Measurements from ENCODE around the gene IQSEC3.
"Not testable (repeated sequence)": the region's sequence is repeated elsewhere in the genome, so short reads cannot be mapped to it uniquely, and the experiment has no call there.

Gene IQSEC3

DNA sequence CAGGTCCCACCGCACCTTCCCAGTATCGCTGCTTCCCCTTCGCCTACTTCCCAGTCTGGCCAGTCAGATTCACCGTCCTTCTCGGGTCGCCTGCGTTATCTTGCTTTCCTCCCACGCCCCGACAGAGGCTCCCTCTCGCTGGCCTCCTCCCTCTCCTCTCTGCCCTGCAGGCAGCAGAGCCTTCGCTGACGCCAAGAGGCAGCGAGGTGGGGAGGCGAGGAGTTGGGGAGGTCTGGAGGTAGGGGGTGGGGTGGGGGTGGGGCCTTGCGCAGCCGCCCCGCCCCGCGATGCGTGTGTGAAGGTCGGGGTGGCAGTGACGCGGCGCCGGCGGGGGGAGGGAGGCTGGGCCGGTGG, at the start of gene IQSEC3:
IQSEC3 (plus strand) TSS at position 340 of the 354 bp plus-strand sequence. CDS start 116 bp downstream, outside the sequence.
- not testable (repeated sequence) for H3K27ac ChIP-seq; H3K4me3 ChIP-seq (ENCODE audit: low read depth in 1 of 2, low read length in 1 of 2); H3K9me3 ChIP-seq; H3K36me3 ChIP-seq; H3K4me1 ChIP-seq (ENCODE audit: control insufficient read depth in 1 of 2, insufficient read depth in 1 of 2, low read depth in 1 of 2, low read length in 1 of 2)
- H3K27me3 ChIP-seq, result peaks cover 70% of the 10 kb centered on the region

DNA sequence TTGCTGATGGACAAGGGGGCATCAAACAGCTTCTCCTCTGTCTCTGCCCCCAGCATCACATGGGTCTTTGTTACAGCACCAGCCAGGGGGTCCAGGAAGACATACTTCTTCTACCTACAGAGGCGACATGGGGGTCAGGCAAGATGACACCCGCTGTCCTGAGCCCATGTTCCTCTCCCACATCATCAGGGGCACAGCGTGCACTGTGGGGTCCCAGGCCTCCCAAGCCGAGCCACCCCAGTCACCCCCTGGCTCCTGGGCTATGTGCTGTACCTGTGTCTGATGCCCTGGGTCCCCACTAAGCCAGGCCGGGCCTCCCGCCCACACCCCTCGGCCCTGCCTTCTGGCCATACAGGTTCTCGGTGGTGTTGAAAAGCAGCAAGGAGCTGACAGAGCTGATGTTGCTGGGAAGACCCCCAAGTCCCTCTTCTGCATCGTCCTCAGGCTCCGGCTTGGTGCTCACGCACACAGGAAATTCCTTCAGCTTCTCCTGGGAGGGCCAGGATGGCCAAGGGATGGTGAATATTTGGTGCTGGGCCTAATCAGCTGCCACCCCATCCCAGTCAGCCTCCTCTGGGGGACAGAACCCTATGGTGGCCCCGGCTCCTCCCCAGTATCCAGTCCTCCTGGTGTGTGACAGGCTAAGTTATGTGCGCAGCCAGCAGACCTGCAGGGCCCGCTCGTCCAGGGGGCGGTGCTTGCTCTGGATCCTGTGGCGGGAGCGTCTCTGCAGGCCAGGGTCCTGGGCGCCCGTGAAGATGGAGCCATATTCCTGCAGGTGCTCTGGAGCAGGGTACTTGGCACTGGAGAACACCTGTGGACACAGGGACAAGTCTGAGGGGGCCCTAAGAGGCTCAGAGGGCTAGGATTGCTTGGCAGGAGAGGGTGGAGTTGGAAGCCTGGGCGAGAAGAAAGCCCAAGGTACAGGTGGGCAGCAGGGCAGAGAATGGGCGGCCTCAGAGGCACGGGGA, 48.9 kb upstream of the IQSEC3 start:
- Histone ChIP-seq H3K36me3 (peaks cover 43% of the 10 kb centered on the region), H3K4me1 (ENCODE audit: control insufficient read depth in 1 of 2, insufficient read depth in 1 of 2, low read depth in 1 of 2, low read length in 1 of 2) (peaks cover 26 to 27% of the 10 kb centered on the region in 2 experiments)
- H3K9me3 ChIP-seq; H3K27ac ChIP-seq; H3K27me3 ChIP-seq; H3K4me3 ChIP-seq (ENCODE audit: low read depth in 1 of 2, low read length in 1 of 2): not testable (repeated sequence)

DNA sequence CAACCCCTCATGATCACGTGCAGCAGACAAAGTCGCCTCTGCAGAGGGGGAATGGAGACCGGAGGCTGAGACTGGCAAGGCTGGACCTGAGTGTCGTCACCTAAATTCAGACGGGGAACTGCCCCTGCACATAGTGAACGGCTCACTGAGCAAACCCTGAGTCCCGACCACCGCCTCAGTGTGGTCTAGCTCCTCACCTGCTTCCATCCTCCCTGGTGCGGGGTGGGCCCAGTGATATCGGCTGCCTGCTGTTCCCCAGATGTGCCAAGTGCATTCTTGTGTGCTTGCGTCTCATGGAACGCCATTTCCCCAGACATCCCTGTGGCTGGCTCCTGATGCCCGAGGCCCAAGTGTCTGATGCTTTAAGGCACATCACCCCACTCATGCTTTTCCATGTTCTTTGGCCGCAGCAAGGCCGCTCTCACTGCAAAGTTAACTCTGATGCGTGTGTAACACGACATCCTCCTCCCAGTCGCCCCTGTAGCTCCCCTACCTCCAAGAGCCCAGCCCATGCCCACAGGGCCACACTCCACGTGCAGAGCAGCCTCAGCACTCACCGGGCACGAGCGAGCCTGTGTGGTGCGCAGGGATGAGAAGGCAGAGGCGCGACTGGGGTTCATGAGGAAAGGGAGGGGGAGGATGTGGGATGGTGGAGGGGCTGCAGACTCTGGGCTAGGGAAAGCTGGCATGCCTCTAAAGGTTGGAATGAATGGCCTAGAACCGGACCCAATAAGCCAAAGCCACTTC, 47.6 kb upstream of the IQSEC3 start:
- not testable (repeated sequence) for H3K4me3 ChIP-seq (ENCODE audit: low read depth in 1 of 2, low read length in 1 of 2); H3K27me3 ChIP-seq; H3K27ac ChIP-seq; H3K9me3 ChIP-seq
- Histone ChIP-seq H3K4me1 (ENCODE audit: control insufficient read depth in 1 of 2, insufficient read depth in 1 of 2, low read depth in 1 of 2, low read length in 1 of 2) (peaks cover 25 to 27% of the 10 kb centered on the region in 2 experiments), H3K36me3 (peaks cover 46% of the 10 kb centered on the region)

DNA sequence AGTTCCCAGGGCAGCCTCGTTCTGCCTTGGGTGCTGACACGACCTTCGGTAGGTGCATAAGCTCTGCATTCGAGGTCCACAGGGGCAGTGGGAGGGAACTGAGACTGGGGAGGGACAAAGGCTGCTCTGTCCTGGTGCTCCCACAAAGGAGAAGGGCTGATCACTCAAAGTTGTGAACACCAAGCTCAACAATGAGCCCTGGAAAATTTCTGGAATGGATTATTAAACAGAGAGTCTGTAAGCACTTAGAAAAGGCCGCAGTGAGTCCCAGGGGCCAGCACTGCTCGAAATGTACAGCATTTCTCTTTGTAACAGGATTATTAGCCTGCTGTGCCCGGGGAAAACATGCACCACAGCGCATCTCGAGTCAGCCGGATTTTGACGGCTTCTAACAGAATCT, 46.7 kb upstream of the IQSEC3 start:
- H3K9me3 ChIP-seq; H3K27me3 ChIP-seq; H3K4me3 ChIP-seq (ENCODE audit: low read depth in 1 of 2, low read length in 1 of 2); H3K27ac ChIP-seq: not testable (repeated sequence)
- peaks cover 46% of the 10 kb centered on the region for H3K36me3 ChIP-seq
- H3K4me1 ChIP-seq (ENCODE audit: control insufficient read depth in 1 of 2, insufficient read depth in 1 of 2, low read depth in 1 of 2, low read length in 1 of 2), result peaks cover 25 to 27% of the 10 kb centered on the region in 2 experiments

DNA sequence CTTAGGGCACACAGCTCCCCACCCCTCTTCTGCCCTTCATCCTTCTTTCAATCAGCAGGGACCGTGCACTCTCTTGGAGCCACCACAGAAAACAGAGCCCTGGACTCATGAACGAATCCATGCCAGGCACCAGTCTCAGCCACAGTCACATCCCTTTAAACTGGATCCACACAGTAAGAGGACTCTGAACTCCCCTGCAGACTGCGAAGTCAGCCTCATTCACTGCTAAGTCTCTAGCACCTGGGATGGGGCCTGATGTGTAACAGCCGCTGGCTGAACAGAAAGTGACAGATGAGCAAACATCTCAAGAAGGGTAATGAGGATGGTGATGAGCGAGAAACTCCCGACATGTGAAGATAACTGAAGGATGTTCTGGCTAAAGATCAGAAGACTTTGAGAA, 45.8 kb upstream of the IQSEC3 start:
- Histone ChIP-seq H3K27ac (peak overlapping the region; percentile 74), H3K4me1 (ENCODE audit: control insufficient read depth in 1 of 2, insufficient read depth in 1 of 2, low read depth in 1 of 2, low read length in 1 of 2) (peaks cover 25 to 27% of the 10 kb centered on the region in 2 experiments), H3K36me3 (peaks cover 40% of the 10 kb centered on the region), H3K27me3 (no peaks in the 10 kb centered on the region), H3K4me3 (ENCODE audit: low read depth in 1 of 2, low read length in 1 of 2) (no peak overlapping the region), H3K9me3 (no peaks in the 10 kb centered on the region)
- TF ChIP-seq, protein P1, sequence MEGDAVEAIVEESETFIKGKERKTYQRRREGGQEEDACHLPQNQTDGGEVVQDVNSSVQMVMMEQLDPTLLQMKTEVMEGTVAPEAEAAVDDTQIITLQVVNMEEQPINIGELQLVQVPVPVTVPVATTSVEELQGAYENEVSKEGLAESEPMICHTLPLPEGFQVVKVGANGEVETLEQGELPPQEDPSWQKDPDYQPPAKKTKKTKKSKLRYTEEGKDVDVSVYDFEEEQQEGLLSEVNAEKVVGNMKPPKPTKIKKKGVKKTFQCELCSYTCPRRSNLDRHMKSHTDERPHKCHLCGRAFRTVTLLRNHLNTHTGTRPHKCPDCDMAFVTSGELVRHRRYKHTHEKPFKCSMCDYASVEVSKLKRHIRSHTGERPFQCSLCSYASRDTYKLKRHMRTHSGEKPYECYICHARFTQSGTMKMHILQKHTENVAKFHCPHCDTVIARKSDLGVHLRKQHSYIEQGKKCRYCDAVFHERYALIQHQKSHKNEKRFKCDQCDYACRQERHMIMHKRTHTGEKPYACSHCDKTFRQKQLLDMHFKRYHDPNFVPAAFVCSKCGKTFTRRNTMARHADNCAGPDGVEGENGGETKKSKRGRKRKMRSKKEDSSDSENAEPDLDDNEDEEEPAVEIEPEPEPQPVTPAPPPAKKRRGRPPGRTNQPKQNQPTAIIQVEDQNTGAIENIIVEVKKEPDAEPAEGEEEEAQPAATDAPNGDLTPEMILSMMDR (IDR thresholded peaks at IDR 0.05), result no peak

DNA sequence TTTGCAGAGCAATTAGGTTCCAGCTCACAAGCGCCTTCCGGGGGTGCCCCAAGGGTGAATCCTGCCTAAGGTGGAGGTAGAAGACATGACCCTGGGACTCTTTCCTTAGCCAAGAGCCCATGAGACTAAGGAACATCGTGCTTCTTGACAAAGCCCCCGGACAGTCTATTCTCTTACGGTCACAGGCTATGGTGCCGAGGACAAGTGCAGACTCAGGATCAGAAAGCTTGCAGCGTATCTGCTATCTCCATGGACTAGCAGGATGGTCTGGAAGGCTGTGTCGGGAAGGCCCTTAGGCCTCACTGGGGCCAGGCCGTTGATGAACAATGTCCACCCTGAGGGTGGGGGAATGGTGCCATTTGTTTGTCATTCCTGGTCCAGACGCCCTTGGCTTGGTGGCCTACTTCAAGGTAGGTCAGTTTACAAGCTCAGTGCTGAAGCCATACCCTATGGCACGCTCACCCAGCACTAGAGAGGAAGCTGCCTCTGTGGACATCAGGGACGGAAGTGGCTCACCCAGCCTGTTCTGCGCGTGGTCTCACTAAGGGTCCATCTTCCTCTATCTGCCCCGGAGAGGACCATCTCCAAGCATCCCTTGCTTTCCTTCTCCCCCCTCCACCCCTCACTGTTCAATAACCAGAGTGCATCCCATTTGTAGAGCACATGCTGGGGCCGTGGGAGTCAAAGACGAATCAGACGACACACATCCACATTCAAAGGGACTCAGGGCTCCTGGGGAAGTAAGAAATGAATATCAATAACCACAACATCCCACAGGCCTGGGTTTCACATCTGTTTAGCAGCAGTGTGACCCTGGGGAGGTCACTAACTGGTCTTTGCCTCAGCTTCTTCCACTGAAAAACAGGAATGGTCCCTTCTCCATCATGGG, 45.0 kb upstream of the IQSEC3 start:
- peaks cover 25 to 27% of the 10 kb centered on the region in 2 experiments for H3K4me1 ChIP-seq (ENCODE audit: control insufficient read depth in 1 of 2, insufficient read depth in 1 of 2, low read depth in 1 of 2, low read length in 1 of 2)
- H3K36me3 ChIP-seq, result peaks cover 40% of the 10 kb centered on the region
- no peak overlapping the region for H3K4me3 ChIP-seq (ENCODE audit: low read depth in 1 of 2, low read length in 1 of 2)
- H3K27me3 ChIP-seq, result no peaks in the 10 kb centered on the region
- no peaks in the 10 kb centered on the region for H3K9me3 ChIP-seq
- peak overlapping the region; percentile 74 for H3K27ac ChIP-seq
- TF ChIP-seq, protein P1 (IDR thresholded peaks at IDR 0.05), result no peak

DNA sequence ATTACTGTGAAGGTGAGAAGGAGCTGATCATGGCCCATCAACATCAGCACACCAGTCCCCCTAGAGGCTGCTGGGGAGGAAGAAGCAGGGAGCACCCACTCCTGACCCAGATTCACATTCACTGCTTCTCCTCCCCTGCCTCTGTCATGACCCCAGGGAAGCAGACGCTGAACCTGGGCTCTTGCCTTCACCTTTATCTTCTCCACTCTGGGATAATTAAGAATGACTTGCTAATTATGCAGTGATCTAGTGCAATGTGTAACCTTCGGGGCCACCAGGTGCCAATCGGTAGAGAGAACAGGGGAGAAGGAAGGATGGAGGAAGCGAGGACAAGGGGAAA, 44.4 kb upstream of the IQSEC3 start:
- no peaks in the 10 kb centered on the region for H3K9me3 ChIP-seq
- peak overlapping the region; percentile 74 for H3K27ac ChIP-seq
- TF ChIP-seq, protein P1 (IDR thresholded peaks at IDR 0.05), result no peak
- peaks cover 25 to 27% of the 10 kb centered on the region in 2 experiments for H3K4me1 ChIP-seq (ENCODE audit: control insufficient read depth in 1 of 2, insufficient read depth in 1 of 2, low read depth in 1 of 2, low read length in 1 of 2)
- H3K36me3 ChIP-seq, result peaks cover 36% of the 10 kb centered on the region
- no peak overlapping the region for H3K4me3 ChIP-seq (ENCODE audit: low read depth in 1 of 2, low read length in 1 of 2)
- no peaks in the 10 kb centered on the region for H3K27me3 ChIP-seq
